ENCODE data around the gene CAMK1. TPM values are rescaled to one million over a fixed set of nuclear protein-coding genes. Genes with fewer than 3 reads are reported as not detected.

The CAMK1 gene
- total and polyA plus RNA-seq, 2 donors (not counting 3 experiments of a cell fraction or from before 2014, with no cell fraction given): 23.5 to 28.4 TPM

DNA sequence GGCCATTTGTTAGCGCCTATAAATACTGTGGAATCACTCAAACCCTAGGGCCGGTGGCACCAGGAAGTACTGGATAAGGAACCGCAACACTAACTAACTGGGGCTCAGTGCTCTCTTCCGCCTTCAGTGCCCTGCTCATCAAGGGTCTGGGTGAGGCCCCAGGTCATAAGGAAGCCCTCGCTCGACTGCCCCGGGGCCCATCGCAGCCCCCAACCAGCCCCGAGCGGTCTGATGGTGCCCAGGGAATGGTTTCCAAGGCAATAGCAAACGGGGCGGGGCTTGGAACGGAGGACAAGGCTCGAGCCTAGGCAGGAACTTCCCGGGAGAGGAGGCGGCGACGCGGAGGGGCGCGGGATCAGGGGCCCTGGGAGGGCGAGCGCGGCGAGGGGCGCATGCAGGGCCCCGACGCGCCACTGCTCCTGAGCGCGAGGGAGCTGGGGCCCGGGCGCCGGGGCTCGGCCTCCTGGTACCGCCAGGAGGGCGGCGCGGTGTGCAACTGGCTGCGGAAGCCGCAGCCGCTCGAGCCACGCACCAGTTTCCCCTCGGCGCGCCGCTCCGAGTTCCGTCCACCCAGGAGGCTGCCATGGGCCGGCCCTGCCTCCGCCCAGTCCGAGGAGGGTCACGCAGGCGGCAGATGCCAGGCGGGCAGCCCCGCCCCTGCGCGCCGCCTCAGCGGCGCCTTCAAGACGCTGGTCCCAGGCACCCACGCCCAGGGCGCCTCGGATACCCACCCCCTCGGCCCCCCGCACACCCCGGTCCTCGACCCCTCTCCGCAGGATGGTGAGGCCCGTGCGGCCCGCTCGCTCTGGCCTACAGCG, 40.1 kb upstream of the CAMK1 start, which contains the start of gene TTLL3:
Gene TTLL3, plus strand, starts transcription at position 648 of the 818 bp plus-strand sequence. CDS start 400 bp downstream, outside the sequence.
- Histone ChIP-seq H3K4me3 (replicated peaks in 1 of 3; ENCODE audit: insufficient read depth in 1 of 3, low read depth in 1 of 3, low read length in 3 of 3) (peak within 1 kb of the TSS; percentile 52 to 64 (median 55)), H3K9me1 (replicated peaks; ENCODE audit: control insufficient read depth, extremely low read depth, insufficient read depth, low read length) (no peaks in the 10 kb centered on the region), H3K9me3 (replicated peaks; ENCODE audit: control insufficient read depth, insufficient read depth, low read length) (no peaks in the 10 kb centered on the region), H3K9ac (replicated peaks; ENCODE audit: extremely low read depth, insufficient read depth, low read length) (peak within 1 kb of the TSS; percentile 69), H3K4me1 (ENCODE audit: control insufficient read depth, extremely low read depth, insufficient read depth, low read length) (peaks cover 12% of the 10 kb centered on the region), H3K27ac (ENCODE audit: insufficient read depth, low read depth, low read length) (peak within 1 kb of the TSS; percentile 36), H2AFZ (ENCODE audit: low read depth, low read length) (peak within 1 kb of the TSS; percentile 81), H3K27me3 (ENCODE audit: control insufficient read depth in 2 of 2, insufficient read depth in 2 of 2, low read length in 2 of 2) (no peaks in the 10 kb centered on the region), H3K4me2 (ENCODE audit: insufficient read depth, low read length) (peak within 1 kb of the TSS; percentile 89), H3K36me3 (ENCODE audit: control insufficient read depth in 2 of 2, extremely low read depth in 1 of 2, insufficient read depth in 2 of 2, low read length in 2 of 2) (peaks cover 6 to 21% of the 10 kb centered on the region in 2 experiments), H3K79me2 (ENCODE audit: control insufficient read depth, insufficient read depth, low read length) (no peaks in the 10 kb centered on the region), H4K20me1 (replicated peaks; ENCODE audit: control insufficient read depth, extremely low read depth, insufficient read depth, low read length) (no peaks in the 10 kb centered on the region)
- FAIRE-seq (peak; percentile 55), DNase-seq (ENCODE audit: low read depth, low spot score) (peak; percentile 53)
- dilution Hi-C loops (cut with MboI; ENCODE audit: extremely low pct_ligation_motif_present, low sequenced_read_pairs): no loop called here
- intact Hi-C loops (cut with micrococcal nuclease): loop anchor here (1.0 to 10.0 kb wide), 5 partner anchors 17 to 335 kb away; partner anchors contain the start of genes ARPC4, BRPF1 and VHL
- BruUV-seq (replicated peaks): no TSS peak
- POLR2A ChIA-PET: no interaction called here
- TF ChIP-seq POLR2AphosphoS5 (IDR thresholded peaks at IDR 0.05; ENCODE audit: insufficient read depth, low read depth, low read length) (peak; percentile 96), POLR2A (IDR thresholded peaks at IDR 0.05; ENCODE audit: low read depth, low read length) (peak; percentile 72)
- TF ChIP-seq, protein P1, sequence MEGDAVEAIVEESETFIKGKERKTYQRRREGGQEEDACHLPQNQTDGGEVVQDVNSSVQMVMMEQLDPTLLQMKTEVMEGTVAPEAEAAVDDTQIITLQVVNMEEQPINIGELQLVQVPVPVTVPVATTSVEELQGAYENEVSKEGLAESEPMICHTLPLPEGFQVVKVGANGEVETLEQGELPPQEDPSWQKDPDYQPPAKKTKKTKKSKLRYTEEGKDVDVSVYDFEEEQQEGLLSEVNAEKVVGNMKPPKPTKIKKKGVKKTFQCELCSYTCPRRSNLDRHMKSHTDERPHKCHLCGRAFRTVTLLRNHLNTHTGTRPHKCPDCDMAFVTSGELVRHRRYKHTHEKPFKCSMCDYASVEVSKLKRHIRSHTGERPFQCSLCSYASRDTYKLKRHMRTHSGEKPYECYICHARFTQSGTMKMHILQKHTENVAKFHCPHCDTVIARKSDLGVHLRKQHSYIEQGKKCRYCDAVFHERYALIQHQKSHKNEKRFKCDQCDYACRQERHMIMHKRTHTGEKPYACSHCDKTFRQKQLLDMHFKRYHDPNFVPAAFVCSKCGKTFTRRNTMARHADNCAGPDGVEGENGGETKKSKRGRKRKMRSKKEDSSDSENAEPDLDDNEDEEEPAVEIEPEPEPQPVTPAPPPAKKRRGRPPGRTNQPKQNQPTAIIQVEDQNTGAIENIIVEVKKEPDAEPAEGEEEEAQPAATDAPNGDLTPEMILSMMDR (IDR thresholded peaks at IDR 0.05; ENCODE audit: extremely low read depth in 1 of 2, insufficient read depth in 1 of 2, low read depth in 1 of 2, low read length in 2 of 2): peak in 1 of 2 donors; percentile 5
- TF ChIP-seq, protein P2, sequence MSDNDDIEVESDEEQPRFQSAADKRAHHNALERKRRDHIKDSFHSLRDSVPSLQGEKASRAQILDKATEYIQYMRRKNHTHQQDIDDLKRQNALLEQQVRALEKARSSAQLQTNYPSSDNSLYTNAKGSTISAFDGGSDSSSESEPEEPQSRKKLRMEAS (IDR thresholded peaks at IDR 0.05; ENCODE audit: insufficient read depth, insufficient read length): no peak
- CTCF ChIA-PET: interaction anchor here (1.1 to 2.8 kb wide), 2 partner anchors 94 to 122 kb away, joined by 3 to 13 read pairs; partner anchors contain the start of gene CRELD1
